ENCODE measurements around the gene ZNF90.
"Not testable (repeated sequence)": the region's sequence is repeated elsewhere in the genome, so short reads cannot be mapped to it uniquely, and the experiment has no call there.

ZNF90 gene

GRCh38 chr19:20077791-20078463 lies at the start of gene ZNF90:
Gene ZNF90, plus strand, starts transcription at chr19:20078000. Its CDS starts 133 bp downstream, at chr19:20078133.
- peak; percentile 91 for DNase-seq (ENCODE audit: low read depth)

GRCh38 chr19:20028611-20029010 lies 49.2 kb upstream of the ZNF90 start:
- H3K4me3 ChIP-seq (ENCODE audit: control insufficient read depth, low read depth, low read length), result no peak overlapping the region
- DNase-seq (ENCODE audit: low read depth), result no peak
- TF ChIP-seq CTCF (IDR thresholded peaks at IDR 0.05; ENCODE audit: control insufficient read depth, insufficient read depth, low read depth, low read length, missing control alignments), result no peak

More at GRCh38 chr19:20077791-20078463, at the start of gene ZNF90:
- H3K4me3 ChIP-seq (ENCODE audit: control insufficient read depth, low read depth, low read length), result peak within 1 kb of the TSS; percentile 58
- peak; percentile 14 for TF ChIP-seq CTCF (IDR thresholded peaks at IDR 0.05; ENCODE audit: control insufficient read depth, insufficient read depth, low read depth, low read length, missing control alignments)

GRCh38 chr19:20035935-20036334 lies 41.9 kb upstream of the ZNF90 start:
- DNase-seq (ENCODE audit: low read depth), result no peak
- no peak for TF ChIP-seq CTCF (IDR thresholded peaks at IDR 0.05; ENCODE audit: control insufficient read depth, insufficient read depth, low read depth, low read length, missing control alignments)
- H3K4me3 ChIP-seq (ENCODE audit: control insufficient read depth, low read depth, low read length), result no peak overlapping the region

GRCh38 chr19:20038358-20039202 lies 39.2 kb upstream of the ZNF90 start:
- peak overlapping the region; percentile 78 for H3K4me3 ChIP-seq (ENCODE audit: control insufficient read depth, low read depth, low read length)

GRCh38 chr19:20039203-20039723 lies 38.5 kb upstream of the ZNF90 start, which contains the start of gene ZNF682:
Gene ZNF682, minus strand, starts transcription at chr19:20039505. Its CDS starts 160 bp downstream, at chr19:20039345.
- peak within 1 kb of the TSS; percentile 78 for H3K4me3 ChIP-seq (ENCODE audit: control insufficient read depth, low read depth, low read length)
- peak; percentile 71 for DNase-seq (ENCODE audit: low read depth)
- TF ChIP-seq CTCF (IDR thresholded peaks at IDR 0.05; ENCODE audit: control insufficient read depth, insufficient read depth, low read depth, low read length, missing control alignments), result no peak

More at GRCh38 chr19:20038358-20039202, 39.2 kb upstream of the ZNF90 start:
- no peak for TF ChIP-seq CTCF (IDR thresholded peaks at IDR 0.05; ENCODE audit: control insufficient read depth, insufficient read depth, low read depth, low read length, missing control alignments)
- DNase-seq (ENCODE audit: low read depth), result no peak

GRCh38 chr19:20044663-20045062 lies 33.1 kb upstream of the ZNF90 start:
- H3K4me3 ChIP-seq (ENCODE audit: control insufficient read depth, low read depth, low read length), result no peak overlapping the region
- TF ChIP-seq CTCF (IDR thresholded peaks at IDR 0.05; ENCODE audit: control insufficient read depth, insufficient read depth, low read depth, low read length, missing control alignments), result no peak
- no peak for DNase-seq (ENCODE audit: low read depth)

GRCh38 chr19:20045742-20046141 lies 32.1 kb upstream of the ZNF90 start:
- H3K4me3 ChIP-seq (ENCODE audit: control insufficient read depth, low read depth, low read length); DNase-seq (ENCODE audit: low read depth): not testable (repeated sequence)
